Measurements from ENCODE around the gene KRT86.

- TF ChIP-seq CTCF (IDR thresholded peaks at IDR 0.05; ENCODE audit: insufficient read depth, low read length, poor library complexity, severe bottlenecking) (no peak), EZH2phosphoT487 (conservative IDR thresholded peaks at IDR 0.05; ENCODE audit: low read length) (no peak)
Measured at GRCh38 chr12:52333321-52333720, 58.9 kb downstream of the KRT86 start.

Measured in SU-DHL-6 (cell line).